ENCODE measurements around the gene TMCC3. TPM values are rescaled to one million over a fixed set of nuclear protein-coding genes. Genes with fewer than 3 reads are reported as not detected.

Gene TMCC3
- total and polyA plus RNA-seq, 2 experiments from 2014 or later, result 0.60 to 0.79 TPM

DNA sequence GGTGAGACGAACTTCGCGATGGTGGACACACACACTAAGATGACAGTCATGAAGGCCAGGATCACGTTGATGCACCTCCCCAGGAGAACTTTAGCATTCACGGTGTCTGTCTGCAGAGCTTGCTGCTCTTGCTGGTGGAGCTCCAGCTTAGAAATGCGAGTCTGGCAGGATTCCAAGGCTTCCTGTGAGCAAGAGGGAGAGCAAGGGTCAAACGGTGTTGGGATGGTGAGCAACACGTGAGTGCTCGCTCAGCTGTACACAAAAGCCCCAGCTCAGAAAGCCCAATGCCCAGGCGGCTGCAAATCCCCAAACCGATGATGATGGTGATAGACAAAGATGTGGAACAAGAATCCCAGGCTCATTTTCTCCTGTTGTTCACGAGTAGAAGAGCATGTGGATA is 78.8 kb downstream of the TMCC3 start:
- TF ChIP-seq, protein P1, sequence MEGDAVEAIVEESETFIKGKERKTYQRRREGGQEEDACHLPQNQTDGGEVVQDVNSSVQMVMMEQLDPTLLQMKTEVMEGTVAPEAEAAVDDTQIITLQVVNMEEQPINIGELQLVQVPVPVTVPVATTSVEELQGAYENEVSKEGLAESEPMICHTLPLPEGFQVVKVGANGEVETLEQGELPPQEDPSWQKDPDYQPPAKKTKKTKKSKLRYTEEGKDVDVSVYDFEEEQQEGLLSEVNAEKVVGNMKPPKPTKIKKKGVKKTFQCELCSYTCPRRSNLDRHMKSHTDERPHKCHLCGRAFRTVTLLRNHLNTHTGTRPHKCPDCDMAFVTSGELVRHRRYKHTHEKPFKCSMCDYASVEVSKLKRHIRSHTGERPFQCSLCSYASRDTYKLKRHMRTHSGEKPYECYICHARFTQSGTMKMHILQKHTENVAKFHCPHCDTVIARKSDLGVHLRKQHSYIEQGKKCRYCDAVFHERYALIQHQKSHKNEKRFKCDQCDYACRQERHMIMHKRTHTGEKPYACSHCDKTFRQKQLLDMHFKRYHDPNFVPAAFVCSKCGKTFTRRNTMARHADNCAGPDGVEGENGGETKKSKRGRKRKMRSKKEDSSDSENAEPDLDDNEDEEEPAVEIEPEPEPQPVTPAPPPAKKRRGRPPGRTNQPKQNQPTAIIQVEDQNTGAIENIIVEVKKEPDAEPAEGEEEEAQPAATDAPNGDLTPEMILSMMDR (IDR thresholded peaks at IDR 0.05; ENCODE audit: low read depth, low read length), result no peak
- H3K9me3 ChIP-seq (ENCODE audit: low read depth), result no peaks in the 10 kb centered on the region
- peak; percentile 44 to 90 for DNase-seq (ENCODE audit: low read depth in 1 of 2, low spot score in 1 of 2)

DNA sequence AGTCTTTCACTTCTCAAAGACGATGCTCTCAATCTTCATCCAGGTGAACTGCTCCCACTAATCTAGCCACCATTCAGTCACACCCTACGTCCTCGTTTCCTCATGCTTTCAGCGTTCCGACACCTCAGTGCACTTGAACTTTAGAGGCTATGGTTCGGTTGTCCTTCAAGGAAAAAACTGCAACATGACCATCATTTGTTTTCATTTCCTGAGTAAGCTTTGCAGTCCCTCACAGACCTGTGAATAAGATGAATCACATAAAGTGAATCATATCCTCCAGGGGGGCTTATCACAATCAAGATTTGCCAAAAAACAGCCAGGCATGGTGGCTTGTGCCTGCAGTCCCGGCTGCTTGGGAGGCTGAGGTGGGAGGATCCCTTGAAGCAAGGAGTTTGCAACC is 80.2 kb downstream of the TMCC3 start:
- Histone ChIP-seq H3K4me3 (no peak overlapping the region), H3K9me3 (ENCODE audit: low read depth) (no peaks in the 10 kb centered on the region), H3K27me3 (no peaks in the 10 kb centered on the region), H3K36me3 (no peaks in the 10 kb centered on the region), H3K27ac (no peak overlapping the region), H3K4me1 (ENCODE audit: low read depth) (no peaks in the 10 kb centered on the region)
- peak in 1 of 2 donors; percentile 33 for DNase-seq (ENCODE audit: low read depth in 1 of 2, low spot score in 1 of 2)
- TF ChIP-seq, protein P1 (IDR thresholded peaks at IDR 0.05; ENCODE audit: low read depth, low read length), result no peak

More for the DNA sequence above, 78.8 kb downstream of the TMCC3 start:
- Histone ChIP-seq H3K36me3 (no peaks in the 10 kb centered on the region), H3K4me3 (no peak overlapping the region), H3K4me1 (ENCODE audit: low read depth) (no peaks in the 10 kb centered on the region), H3K27ac (no peak overlapping the region), H3K27me3 (no peaks in the 10 kb centered on the region)

DNA sequence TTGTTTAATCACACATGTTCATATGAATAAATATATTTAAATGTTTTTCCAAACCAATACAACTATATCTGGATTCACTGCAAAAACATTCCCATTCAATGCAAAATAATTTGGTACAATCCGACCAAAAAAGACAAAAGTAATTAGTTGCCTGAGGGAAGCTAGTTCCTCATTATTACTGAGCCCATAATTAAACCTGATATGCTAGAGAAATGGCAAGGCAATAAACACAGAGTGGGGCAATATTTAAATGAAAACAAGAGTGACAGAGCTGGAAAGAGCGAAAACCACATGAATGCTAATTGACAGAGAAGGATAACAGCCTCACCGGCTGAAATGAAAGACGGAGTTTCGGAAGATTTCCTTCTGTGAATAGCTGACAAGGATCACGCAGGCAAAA is 82.6 kb downstream of the TMCC3 start:
- Histone ChIP-seq H3K4me3 (no peak overlapping the region), H3K27ac (no peak overlapping the region), H3K36me3 (no peaks in the 10 kb centered on the region), H3K27me3 (no peaks in the 10 kb centered on the region), H3K9me3 (ENCODE audit: low read depth) (no peaks in the 10 kb centered on the region), H3K4me1 (ENCODE audit: low read depth) (no peaks in the 10 kb centered on the region)
- DNase-seq (ENCODE audit: low read depth in 1 of 2, low spot score in 1 of 2), result no peak
- TF ChIP-seq, protein P1 (IDR thresholded peaks at IDR 0.05; ENCODE audit: low read depth, low read length), result no peak

- DNase-seq (ENCODE audit: low read depth in 1 of 2, low spot score in 1 of 2), result no peak
- no peak overlapping the region for H3K27ac ChIP-seq
- no peaks in the 10 kb centered on the region for H3K36me3 ChIP-seq
- TF ChIP-seq, protein P1 (IDR thresholded peaks at IDR 0.05; ENCODE audit: low read depth, low read length), result no peak
- H3K9me3 ChIP-seq (ENCODE audit: low read depth), result no peaks in the 10 kb centered on the region
- H3K4me3 ChIP-seq, result no peak overlapping the region
- H3K27me3 ChIP-seq, result peaks cover under 1% of the 10 kb centered on the region
- H3K4me1 ChIP-seq (ENCODE audit: low read depth), result no peaks in the 10 kb centered on the region
Observed at GRCh38 chr12:94566345-94566744, 84.0 kb downstream of the TMCC3 start.

GRCh38 chr12:94565683-94566082 is 84.7 kb downstream of the TMCC3 start:
- no peaks in the 10 kb centered on the region for H3K9me3 ChIP-seq (ENCODE audit: low read depth)
- H3K4me3 ChIP-seq, result no peak overlapping the region
- TF ChIP-seq, protein P1 (IDR thresholded peaks at IDR 0.05; ENCODE audit: low read depth, low read length), result no peak
- H3K27ac ChIP-seq, result no peak overlapping the region
- DNase-seq (ENCODE audit: low read depth in 1 of 2, low spot score in 1 of 2), result no peak
- H3K27me3 ChIP-seq, result peaks cover 7% of the 10 kb centered on the region
- no peaks in the 10 kb centered on the region for H3K36me3 ChIP-seq
- H3K4me1 ChIP-seq (ENCODE audit: low read depth), result no peaks in the 10 kb centered on the region

DNA sequence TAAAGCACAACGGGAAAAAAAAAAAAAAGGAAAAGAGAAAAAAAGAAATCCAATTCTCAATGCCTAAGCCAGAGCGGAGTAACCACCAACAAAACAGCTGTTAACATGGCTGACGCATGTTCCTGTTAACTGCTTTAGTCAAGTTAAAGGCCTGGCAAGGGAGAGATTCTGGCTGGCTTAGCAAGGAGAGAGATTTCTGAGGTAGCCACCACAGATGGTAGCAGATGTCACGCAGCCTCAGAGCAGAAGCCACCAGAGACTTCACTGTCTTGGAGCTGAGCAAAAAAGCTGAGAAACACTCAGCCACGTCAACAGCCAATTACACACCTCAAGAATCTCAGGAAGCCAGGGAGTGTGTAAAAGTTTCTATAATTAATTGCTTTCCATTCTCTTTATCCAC is 87.1 kb downstream of the TMCC3 start:
- H3K27me3 ChIP-seq, result peaks cover 21% of the 10 kb centered on the region
- TF ChIP-seq, protein P1 (IDR thresholded peaks at IDR 0.05; ENCODE audit: low read depth, low read length), result no peak
- no peaks in the 10 kb centered on the region for H3K36me3 ChIP-seq
- no peak overlapping the region for H3K4me3 ChIP-seq
- no peak overlapping the region for H3K27ac ChIP-seq
- DNase-seq (ENCODE audit: low read depth in 1 of 2, low spot score in 1 of 2), result no peak
- no peaks in the 10 kb centered on the region for H3K9me3 ChIP-seq (ENCODE audit: low read depth)
- no peaks in the 10 kb centered on the region for H3K4me1 ChIP-seq (ENCODE audit: low read depth)

Measured in cardiac muscle cell (in vitro differentiated cells and primary cell).